ENCODE data around the gene MYCT1.

DNA sequence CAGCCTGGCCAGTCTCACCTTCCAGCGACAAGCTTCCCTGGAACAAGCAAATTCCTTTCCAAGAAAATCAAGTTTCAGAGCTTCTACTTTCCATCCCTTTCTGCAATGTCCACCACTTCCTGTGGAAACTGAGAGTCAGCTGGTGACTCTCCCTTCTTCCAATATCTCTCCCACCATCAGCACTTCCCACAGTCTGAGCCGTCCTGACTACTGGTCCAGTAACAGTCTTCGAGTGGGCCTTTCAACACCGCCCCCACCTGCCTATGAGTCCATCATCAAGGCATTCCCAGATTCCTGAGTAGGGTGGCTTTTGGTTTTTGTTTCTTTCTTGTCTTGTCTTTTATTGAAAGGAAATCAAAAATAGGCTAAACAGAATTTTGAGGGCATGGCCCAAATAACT, 24.3 kb downstream of the MYCT1 start:
- TF ChIP-seq POLR2A (IDR thresholded peaks at IDR 0.05) (no peak), CTCF (IDR thresholded peaks at IDR 0.05) (no peak), POLR2AphosphoS5 (IDR thresholded peaks at IDR 0.05; ENCODE audit: insufficient read depth in 1 of 2, low read depth in 1 of 2) (no peak)
